NCI-H748 treated with DMSO at 0.1 percent for 48 hours (cell line): ENCODE results near the gene PVALEF.

Source experiments
- DNase-seq: peaks from one replicate; lab custom pipeline; 2025; lab: John Stamatoyannopoulos, UW

The PVALEF gene

GRCh38 chr17:81183807-81184206 is 18.5 kb downstream of the PVALEF start:
- DNase-seq, result no peak

- DNase-seq, result no peak
Measured at GRCh38 chr17:81184555-81184954, 19.2 kb downstream of the PVALEF start.

GRCh38 chr17:81186203-81186602 is 20.9 kb downstream of the PVALEF start:
- DNase-seq, result no peak

GRCh38 chr17:81187120-81187519 is 21.8 kb downstream of the PVALEF start:
- no peak for DNase-seq

- no peak for DNase-seq
Measured at GRCh38 chr17:81187586-81188490, 22.5 kb downstream of the PVALEF start.

- no peak for DNase-seq
Measured at GRCh38 chr17:81188491-81188840, 23.2 kb downstream of the PVALEF start.

- no peak for DNase-seq
Measured at GRCh38 chr17:81189016-81189415, 23.7 kb downstream of the PVALEF start.

- DNase-seq, result no peak
Measured at GRCh38 chr17:81189670-81190530, 24.6 kb downstream of the PVALEF start.

- DNase-seq, result no peak
Measured at GRCh38 chr17:81190591-81190990, 25.3 kb downstream of the PVALEF start.

GRCh38 chr17:81191116-81191515 is 25.8 kb downstream of the PVALEF start:
- DNase-seq, result no peak

GRCh38 chr17:81191646-81192045 is 26.3 kb downstream of the PVALEF start:
- no peak for DNase-seq

- DNase-seq, result no peak
Measured at GRCh38 chr17:81192386-81193050, 27.2 kb downstream of the PVALEF start.

- no peak for DNase-seq
Measured at GRCh38 chr17:81193051-81193410, 27.7 kb downstream of the PVALEF start.

- DNase-seq, result no peak
Measured at GRCh38 chr17:81193470-81194224, 28.3 kb downstream of the PVALEF start.

GRCh38 chr17:81194225-81194760 is 29.0 kb downstream of the PVALEF start:
- no peak for DNase-seq

GRCh38 chr17:81194941-81195901 is 29.9 kb downstream of the PVALEF start:
- no peak for DNase-seq

GRCh38 chr17:81195941-81196495 is 30.7 kb downstream of the PVALEF start:
- DNase-seq, result no peak

GRCh38 chr17:81196505-81197408 is 31.4 kb downstream of the PVALEF start:
- DNase-seq, result no peak

GRCh38 chr17:81197409-81197795 is 32.1 kb downstream of the PVALEF start:
- no peak for DNase-seq
